Neural cell (in vitro differentiated cells): ENCODE measurements around the gene LRRC36.

Experiments
- EP300 ChIP-seq: fragments of 450-650 bp; conservative IDR thresholded peaks from 2 replicates; pipeline ENCODE4 v1.6.1; 2014; ENCODE audit warnings: antibody characterized with exemption, mild to moderate bottlenecking, moderate library complexity; ENCODE audit not compliant: poor library complexity, severe bottlenecking
- EZH2 ChIP-seq: fragments of 200-600, 300-800 bp; shearing (Covaris generic), sonication (generic); IDR thresholded peaks from 2 replicates; pipeline ENCODE4 v1.6.1; 2014; ENCODE audit warnings: antibody characterized with exemption, low read length, borderline replicate concordance, mild to moderate bottlenecking; ENCODE audit not compliant: insufficient read depth, poor library complexity, severe bottlenecking
- MXI1 ChIP-seq: fragments of 450-650 bp; conservative IDR thresholded peaks from 2 replicates; pipeline ENCODE4 v1.6.1; 2014; ENCODE audit warnings: antibody characterized with exemption, mild to moderate bottlenecking; ENCODE audit not compliant: poor library complexity, severe bottlenecking
- POLR2AphosphoS5 ChIP-seq: IDR thresholded peaks from 2 replicates; pipeline ENCODE4 v1.6.1; 2012
- RAD21 ChIP-seq: fragments of 450-650 bp; conservative IDR thresholded peaks from 2 replicates; pipeline ENCODE4 v1.6.1; 2014; ENCODE audit warnings: antibody characterized with exemption, mild to moderate bottlenecking, moderate library complexity
- SMC3 ChIP-seq: fragments of 450-650 bp; conservative IDR thresholded peaks from 2 replicates; pipeline ENCODE4 v1.6.1; 2014; ENCODE audit warnings: antibody characterized with exemption, mild to moderate bottlenecking, moderate library complexity; ENCODE audit not compliant: poor library complexity
- TAF1 ChIP-seq: IDR thresholded peaks from 2 replicates; pipeline ENCODE4 v1.6.1; 2012; ENCODE audit warnings: low read depth
- TF ChIP-seq, protein P1 (sequence below): fragments of 450-650 bp; IDR thresholded peaks from 2 replicates; pipeline ENCODE4 v1.5.1; 2014; ENCODE audit warnings: antibody characterized with exemption, mild to moderate bottlenecking, moderate library complexity; ENCODE audit not compliant: poor library complexity, severe bottlenecking

DNA sequence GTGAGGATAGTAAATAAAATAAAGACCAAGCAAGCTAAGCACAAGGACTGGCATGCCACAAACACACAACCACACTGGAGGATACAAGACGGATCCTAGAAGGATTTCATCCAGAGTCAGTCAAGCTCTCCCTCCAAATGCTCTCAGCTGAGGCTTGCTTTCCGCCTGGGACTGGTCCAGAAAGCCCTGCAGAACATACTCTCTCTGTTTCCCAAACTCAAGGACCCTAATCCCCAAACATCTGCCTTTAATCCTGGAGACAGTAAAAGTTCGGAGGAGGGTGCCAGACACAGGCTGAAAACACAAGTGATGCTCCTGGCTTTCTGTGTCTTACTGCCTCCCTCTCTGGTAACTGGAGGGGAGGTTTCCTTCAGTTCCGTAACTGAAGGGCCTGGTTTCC lies 99.0 kb downstream of the LRRC36 start:
- TF ChIP-seq, protein P1, sequence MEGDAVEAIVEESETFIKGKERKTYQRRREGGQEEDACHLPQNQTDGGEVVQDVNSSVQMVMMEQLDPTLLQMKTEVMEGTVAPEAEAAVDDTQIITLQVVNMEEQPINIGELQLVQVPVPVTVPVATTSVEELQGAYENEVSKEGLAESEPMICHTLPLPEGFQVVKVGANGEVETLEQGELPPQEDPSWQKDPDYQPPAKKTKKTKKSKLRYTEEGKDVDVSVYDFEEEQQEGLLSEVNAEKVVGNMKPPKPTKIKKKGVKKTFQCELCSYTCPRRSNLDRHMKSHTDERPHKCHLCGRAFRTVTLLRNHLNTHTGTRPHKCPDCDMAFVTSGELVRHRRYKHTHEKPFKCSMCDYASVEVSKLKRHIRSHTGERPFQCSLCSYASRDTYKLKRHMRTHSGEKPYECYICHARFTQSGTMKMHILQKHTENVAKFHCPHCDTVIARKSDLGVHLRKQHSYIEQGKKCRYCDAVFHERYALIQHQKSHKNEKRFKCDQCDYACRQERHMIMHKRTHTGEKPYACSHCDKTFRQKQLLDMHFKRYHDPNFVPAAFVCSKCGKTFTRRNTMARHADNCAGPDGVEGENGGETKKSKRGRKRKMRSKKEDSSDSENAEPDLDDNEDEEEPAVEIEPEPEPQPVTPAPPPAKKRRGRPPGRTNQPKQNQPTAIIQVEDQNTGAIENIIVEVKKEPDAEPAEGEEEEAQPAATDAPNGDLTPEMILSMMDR: no peak
- TF ChIP-seq RAD21 (no peak), EZH2 (no peak), EP300 (no peak), POLR2AphosphoS5 (no peak), MXI1 (no peak), TAF1 (no peak), SMC3 (no peak)
